ENCODE data around the gene B4GALT5.
A peak's percentile ranks its signal among the peaks of the same experiment; 100 is the strongest.

The B4GALT5 gene

GRCh38 chr20:49595346-49595745 lies 118.3 kb downstream of the B4GALT5 start:
- H3K4me3 ChIP-seq (ENCODE audit: low read depth, low read length) = no peak overlapping the region
- TF ChIP-seq CTCF (IDR thresholded peaks at IDR 0.05; ENCODE audit: insufficient read depth, low read depth, low read length, missing control alignments) = no peak
- DNase-seq (ENCODE audit: low read depth) = no peak

GRCh38 chr20:49594931-49595315 lies 118.8 kb downstream of the B4GALT5 start:
- DNase-seq (ENCODE audit: low read depth) = no peak
- no peak for TF ChIP-seq CTCF (IDR thresholded peaks at IDR 0.05; ENCODE audit: insufficient read depth, low read depth, low read length, missing control alignments)
- H3K4me3 ChIP-seq (ENCODE audit: low read depth, low read length) = no peak overlapping the region

GRCh38 chr20:49594143-49594930 lies 119.3 kb downstream of the B4GALT5 start:
- DNase-seq (ENCODE audit: low read depth) = peak; percentile 82
- H3K4me3 ChIP-seq (ENCODE audit: low read depth, low read length) = no peak overlapping the region
- no peak for TF ChIP-seq CTCF (IDR thresholded peaks at IDR 0.05; ENCODE audit: insufficient read depth, low read depth, low read length, missing control alignments)

- TF ChIP-seq CTCF (IDR thresholded peaks at IDR 0.05; ENCODE audit: insufficient read depth, low read depth, low read length, missing control alignments) = no peak
- no peak overlapping the region for H3K4me3 ChIP-seq (ENCODE audit: low read depth, low read length)
Measured at GRCh38 chr20:49593466-49594142, 120.1 kb downstream of the B4GALT5 start.

GRCh38 chr20:49592120-49592519 lies 121.6 kb downstream of the B4GALT5 start:
- TF ChIP-seq CTCF (IDR thresholded peaks at IDR 0.05; ENCODE audit: insufficient read depth, low read depth, low read length, missing control alignments) = no peak
- no peak for DNase-seq (ENCODE audit: low read depth)

More at GRCh38 chr20:49593466-49594142, 120.1 kb downstream of the B4GALT5 start:
- DNase-seq (ENCODE audit: low read depth) = no peak

GRCh38 chr20:49591217-49591865 lies 122.3 kb downstream of the B4GALT5 start:
- no peak overlapping the region for H3K4me3 ChIP-seq (ENCODE audit: low read depth, low read length)
- no peak for TF ChIP-seq CTCF (IDR thresholded peaks at IDR 0.05; ENCODE audit: insufficient read depth, low read depth, low read length, missing control alignments)
- no peak for DNase-seq (ENCODE audit: low read depth)

More at GRCh38 chr20:49592120-49592519, 121.6 kb downstream of the B4GALT5 start:
- no peak overlapping the region for H3K4me3 ChIP-seq (ENCODE audit: low read depth, low read length)

All from GM12865 (cell line).